HG03521 (cell line): ENCODE measurements around the gene NPL.

Source experiments
- ATAC-seq: cut with Tn5 transposase; IDR thresholded peaks from one replicate; pipeline ENCODE4 v1.9.1; 2021; ENCODE audit warnings: mild to moderate bottlenecking, moderate library complexity; ENCODE audit not compliant: unreplicated experiment

Gene NPL, protein sequence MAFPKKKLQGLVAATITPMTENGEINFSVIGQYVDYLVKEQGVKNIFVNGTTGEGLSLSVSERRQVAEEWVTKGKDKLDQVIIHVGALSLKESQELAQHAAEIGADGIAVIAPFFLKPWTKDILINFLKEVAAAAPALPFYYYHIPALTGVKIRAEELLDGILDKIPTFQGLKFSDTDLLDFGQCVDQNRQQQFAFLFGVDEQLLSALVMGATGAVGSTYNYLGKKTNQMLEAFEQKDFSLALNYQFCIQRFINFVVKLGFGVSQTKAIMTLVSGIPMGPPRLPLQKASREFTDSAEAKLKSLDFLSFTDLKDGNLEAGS

DNA sequence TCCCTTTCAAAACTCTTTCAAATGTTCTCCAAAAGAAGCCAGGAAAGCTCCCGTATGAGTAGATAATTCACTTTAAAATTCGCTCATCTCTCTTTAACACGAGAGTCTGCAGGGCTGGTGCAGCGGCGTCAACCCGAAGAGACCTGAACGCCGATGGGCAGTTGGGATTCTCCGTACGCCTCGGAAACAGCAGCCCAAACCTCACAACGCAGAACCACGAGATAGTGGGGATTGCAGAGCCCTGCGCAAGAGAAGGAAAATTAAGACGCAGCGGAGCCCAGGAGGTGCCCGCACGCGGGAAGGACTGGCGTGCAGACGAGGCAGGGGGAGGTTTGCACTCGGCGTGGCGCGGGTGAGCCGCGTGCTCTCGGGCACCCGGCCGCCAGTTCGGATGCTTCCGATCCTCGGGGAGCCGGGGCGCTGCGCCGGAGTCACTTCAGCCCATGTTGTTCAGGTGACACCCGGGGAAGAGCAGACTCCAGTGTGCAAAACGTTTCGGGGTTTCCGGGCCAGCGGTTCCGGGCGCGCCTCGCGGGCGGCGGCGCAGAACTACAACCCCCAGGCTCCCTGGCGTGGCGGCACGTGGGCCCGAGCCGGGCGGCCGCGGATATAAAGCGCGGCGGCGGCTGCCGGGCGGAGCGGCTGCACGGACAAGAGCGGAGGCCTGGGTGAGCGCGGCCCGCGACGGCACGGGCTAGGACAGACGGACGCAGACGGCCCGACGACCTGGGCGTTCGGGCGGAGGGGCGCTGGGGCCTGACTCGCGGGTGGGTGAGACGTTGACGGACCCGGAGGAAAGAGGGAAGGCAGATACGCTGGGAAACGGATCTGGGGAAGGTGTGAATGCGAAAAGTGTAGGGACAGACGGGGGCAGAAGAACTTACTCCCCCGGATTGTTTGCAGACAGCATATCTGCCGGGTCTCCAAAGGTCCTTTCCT is at the start of gene NPL:
NPL (plus strand) TSS at position 636 of the 939 bp plus-strand sequence. CDS start 4,599 bp downstream, outside the sequence.
- peak; percentile 93 for ATAC-seq

GRCh38 chr1:182740120-182740519 is 49.5 kb upstream of the NPL start:
- no peak for ATAC-seq

DNA sequence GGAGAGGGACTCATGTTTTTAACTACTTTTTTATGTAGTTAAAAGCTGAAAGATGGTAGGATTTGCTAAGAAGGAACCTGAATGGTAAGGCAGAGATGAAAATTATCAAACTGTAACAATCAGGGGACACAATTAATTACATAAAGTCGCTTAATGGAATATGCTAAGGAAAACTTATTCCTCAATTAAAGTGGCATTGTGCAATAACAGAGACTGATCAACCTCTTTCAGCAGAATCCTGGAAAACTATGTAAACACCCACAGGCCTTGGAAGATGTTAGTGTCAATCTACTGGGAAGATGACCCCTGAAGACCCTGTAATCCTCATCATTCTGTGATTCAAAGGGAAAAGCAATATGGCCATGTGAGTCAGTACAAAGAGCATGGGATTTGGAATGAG is 46.8 kb upstream of the NPL start:
- no peak for ATAC-seq

DNA sequence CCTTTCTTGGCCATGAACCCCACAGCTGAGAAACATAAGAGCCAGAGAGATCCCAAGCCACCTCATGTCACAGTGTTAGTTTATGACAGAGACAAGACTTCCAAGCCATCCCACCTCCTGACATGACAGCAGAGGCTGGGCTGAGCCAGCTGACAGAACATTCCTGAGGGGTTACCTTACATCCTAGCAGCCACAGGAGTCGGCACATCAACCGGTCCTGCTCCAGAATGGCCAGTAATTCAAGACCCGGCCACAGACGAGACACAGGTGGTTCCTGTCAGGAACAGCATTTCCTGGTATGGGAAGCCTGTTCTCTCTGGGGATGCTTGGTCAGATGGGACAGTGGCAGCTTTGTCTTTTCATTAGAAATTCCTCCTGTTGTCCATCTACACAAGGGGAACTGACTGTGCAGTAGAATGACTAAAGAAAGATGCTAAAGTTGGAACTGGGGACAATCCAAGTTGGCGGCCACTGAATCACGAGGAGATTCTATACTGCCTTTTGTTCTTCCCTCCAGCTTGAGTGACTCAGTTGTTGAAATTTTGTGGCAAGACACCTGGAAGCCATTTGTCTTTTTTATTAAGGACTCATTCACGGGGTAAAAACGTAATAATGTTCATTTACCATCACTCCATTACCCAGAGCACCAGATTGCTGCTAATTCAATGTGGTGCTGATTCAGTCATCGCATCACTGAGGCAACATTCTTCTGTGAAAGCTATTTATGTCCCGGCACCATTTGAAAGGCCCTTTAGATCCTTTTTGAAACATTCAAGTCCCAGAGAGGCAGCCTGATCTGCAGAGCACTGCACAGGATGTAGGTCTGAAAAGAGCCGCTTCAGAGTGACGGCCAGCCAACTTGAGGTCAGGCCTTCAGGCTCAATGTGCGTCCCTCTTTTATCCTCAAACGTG is 37.2 kb upstream of the NPL start:
- no peak for ATAC-seq

DNA sequence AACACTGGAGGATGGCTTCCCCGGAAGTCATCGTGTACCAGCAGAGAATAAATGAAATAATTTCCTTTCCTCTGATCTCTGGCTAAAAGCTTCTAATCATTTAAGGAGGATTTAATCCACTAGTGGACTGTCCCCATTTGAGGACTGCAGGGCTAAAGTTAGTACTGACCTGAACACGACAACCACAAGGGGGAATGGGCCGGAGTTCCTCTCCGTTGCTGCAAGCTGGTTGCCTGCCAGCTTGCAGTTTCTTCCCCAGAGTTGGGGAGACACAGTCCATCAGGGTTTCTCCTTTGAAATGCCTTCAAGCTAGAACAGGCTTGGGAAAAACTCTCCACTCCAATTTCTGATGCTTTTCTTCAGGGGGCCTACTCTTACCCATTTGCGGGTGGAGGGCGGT is 35.5 kb upstream of the NPL start:
- ATAC-seq: no peak

DNA sequence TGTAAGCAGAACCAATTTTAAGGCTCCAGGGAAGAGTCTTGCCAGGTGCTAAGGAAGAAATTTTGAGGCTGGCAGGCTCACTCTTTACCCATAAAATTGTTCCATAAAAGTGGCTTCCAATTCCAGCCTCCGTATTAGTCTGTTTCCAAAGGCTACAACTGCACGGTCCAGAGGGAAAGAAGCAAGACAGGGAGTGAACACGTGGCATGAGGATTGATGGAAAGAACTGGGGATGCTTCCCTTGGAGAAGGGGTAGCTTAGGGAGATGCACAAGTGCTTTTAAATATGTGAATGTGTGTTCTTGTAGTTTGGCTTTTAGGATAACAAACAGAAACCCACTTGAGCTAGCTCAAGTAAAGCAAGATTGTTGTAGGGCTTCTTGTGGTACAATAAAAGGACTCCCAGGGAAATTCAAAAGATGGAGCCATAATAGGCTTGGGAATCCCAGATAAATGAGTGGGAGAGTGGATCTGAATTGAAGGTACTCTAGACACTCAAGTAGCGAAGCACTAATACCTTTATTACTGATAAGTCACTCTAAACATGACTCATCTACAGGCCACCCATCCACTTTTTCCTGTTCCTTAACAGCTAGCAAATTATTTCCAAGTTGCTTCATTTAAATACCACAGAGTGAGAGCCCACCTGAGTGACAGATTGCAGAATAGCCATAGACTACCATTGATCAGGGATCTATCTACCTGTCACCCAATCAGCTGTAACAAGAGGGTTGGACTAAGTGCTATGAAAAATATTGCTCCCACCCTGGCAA is 34.8 kb upstream of the NPL start:
- ATAC-seq: no peak

- no peak for ATAC-seq
Measured at GRCh38 chr1:182755632-182756031, 33.9 kb upstream of the NPL start.

DNA sequence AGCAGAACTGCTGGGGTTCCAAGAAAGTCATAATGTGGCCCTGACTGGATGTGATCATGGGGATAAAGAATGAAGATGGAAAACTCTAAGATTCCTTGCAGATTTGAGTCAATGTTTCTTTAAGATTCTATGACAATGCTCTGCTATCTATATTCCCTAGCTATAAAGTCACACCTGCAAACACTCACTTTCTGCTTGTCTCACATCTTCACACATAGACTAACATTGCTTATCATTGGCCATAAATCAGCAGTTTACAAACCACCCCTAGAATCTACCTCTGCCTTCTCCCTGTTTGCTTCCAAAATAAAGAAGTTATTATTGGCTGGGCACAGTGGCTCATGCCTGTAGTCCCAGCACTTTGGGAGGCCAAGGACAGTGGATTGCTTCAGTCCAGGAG is 33.1 kb upstream of the NPL start:
- ATAC-seq: no peak

GRCh38 chr1:182761396-182762395 is 27.9 kb upstream of the NPL start:
- ATAC-seq: no peak

- no peak for ATAC-seq
Measured at GRCh38 chr1:182762536-182762935, 27.0 kb upstream of the NPL start.

GRCh38 chr1:182764029-182764727 is 25.4 kb upstream of the NPL start:
- no peak for ATAC-seq

- ATAC-seq: no peak
Measured at GRCh38 chr1:182765391-182765790, 24.2 kb upstream of the NPL start.

DNA sequence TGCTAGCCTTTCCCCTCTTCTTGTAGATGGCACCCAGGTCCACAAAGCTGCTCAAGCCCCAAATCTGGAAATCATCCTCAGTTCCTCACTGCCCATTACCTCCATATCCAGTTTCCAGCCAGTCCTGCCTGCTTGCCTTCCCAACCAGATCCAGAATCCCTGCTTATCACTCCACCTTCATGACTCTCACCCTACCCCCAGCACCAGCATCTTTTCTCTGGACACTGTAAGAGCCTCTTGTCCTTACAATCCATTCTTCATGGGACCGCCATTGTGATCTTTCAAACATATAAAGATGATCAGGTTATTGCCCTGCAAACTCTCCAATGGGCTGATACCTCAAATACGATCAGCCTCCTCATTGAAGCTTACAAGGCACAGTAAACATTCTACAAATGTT is 23.5 kb upstream of the NPL start:
- ATAC-seq: no peak

- no peak for ATAC-seq
Measured at GRCh38 chr1:182766881-182767645, 22.5 kb upstream of the NPL start.

GRCh38 chr1:182768963-182769362 is 20.6 kb upstream of the NPL start:
- ATAC-seq: no peak

DNA sequence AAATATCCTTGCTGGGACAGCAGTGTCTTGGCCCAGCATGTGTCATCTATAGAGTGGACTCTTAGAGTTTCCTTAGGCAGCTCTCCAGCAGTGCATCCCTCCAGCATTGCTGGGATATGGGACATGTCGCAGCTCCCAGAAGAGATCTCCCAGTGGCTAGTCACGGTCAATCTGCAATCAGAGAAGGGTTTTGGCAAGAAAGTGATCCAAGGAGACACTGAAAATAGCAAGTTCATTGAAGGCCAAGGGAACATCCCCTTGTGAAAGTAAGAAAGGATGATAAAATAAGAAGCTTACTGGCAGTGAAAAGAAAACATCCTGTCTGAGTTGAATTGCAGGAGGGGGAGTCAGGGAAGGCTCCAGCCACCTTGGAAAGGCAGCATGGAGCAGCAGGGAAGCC is 19.3 kb upstream of the NPL start:
- ATAC-seq: no peak

DNA sequence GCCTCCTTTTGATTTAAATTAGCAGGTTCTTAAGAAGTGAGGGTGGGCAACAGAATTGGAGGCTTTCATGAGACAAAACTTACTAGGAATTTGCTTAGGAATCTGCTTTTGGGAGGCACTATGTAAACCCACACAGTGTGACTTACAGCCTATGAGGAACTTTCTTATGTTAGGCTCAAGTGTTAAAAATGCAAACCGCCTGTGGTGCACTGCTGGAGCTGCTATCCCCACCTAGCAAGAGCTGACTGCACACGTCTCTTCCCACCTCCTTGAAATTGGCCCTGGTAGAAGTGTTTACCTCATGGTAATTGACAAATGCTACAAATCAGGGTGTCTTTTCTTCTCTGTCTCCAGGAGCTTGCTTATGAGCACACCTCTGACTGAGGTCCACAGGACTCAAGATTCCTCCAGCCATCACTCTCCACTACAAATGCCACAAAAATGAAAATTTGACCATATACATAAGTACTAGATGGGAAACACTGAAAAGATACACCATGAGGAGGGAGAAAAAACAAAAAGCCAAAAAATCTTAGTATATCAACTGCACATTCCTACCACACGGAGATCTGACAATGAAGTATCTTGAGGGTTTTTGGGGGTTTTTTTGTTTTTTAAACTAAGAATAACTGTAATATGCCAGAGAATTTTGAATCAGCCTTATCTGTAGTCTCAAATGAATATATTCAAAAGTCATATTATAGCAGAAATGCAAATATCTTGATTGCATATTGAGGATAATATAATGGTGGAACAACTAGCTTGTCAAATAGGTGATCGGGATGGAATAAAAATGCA is 18.2 kb upstream of the NPL start:
- ATAC-seq: no peak
